CD8-positive, alpha-beta memory T cell (primary cell): ENCODE results near the gene DOLK. TPM values are rescaled to one million over a fixed set of nuclear protein-coding genes. Genes with fewer than 3 reads are reported as not detected.
"Not testable (repeated sequence)": the region's sequence is repeated elsewhere in the genome, so short reads cannot be mapped to it uniquely, and the experiment has no call there.

Source experiments
- CTCF ChIA-PET: fragments of 350-600 bp; sonication (Branson Sonifier 250); formaldehyde crosslinking; loops from one replicate; lab custom pipeline; 2021; ENCODE audit warnings: antibody characterized with exemption; lab: Charles Lee
- POLR2A ChIA-PET: fragments of 350-600 bp; sonication (Branson Sonifier 250); formaldehyde crosslinking; loops from one replicate; lab custom pipeline; 2021; ENCODE audit warnings: antibody characterized with exemption; lab: Charles Lee
- DNase-seq, 5 donors: peaks; one replicate each; pipeline versions ENCODE4 v3.0.0 to v3.0.0-alpha.2; 2020 to 2022; ENCODE audit warnings: mixed read lengths in 1 of 5
- H3K27ac ChIP-seq: one replicate; pipeline ENCODE4 v1.7.0; 2013; ENCODE audit warnings: low read depth, mild to moderate bottlenecking, low read length, moderate library complexity
- H3K27me3 ChIP-seq: 2 replicates; pipeline ENCODE4 v1.7.0; 2013; ENCODE audit warnings: low read length, mild to moderate bottlenecking; ENCODE audit not compliant: insufficient read depth, poor library complexity, severe bottlenecking
- H3K36me3 ChIP-seq: 2 replicates; pipeline ENCODE4 v1.7.0; 2013; ENCODE audit warnings: mild to moderate bottlenecking, low read length, moderate library complexity; ENCODE audit not compliant: insufficient read depth
- H3K4me1 ChIP-seq: 2 replicates; pipeline ENCODE4 v1.7.0; 2013; ENCODE audit warnings: mild to moderate bottlenecking, low read length, moderate library complexity; ENCODE audit not compliant: insufficient read depth
- H3K4me3 ChIP-seq: 2 replicates; pipeline ENCODE4 v1.7.0; 2013; ENCODE audit warnings: mild to moderate bottlenecking, low read length
- H3K9me3 ChIP-seq: 2 replicates; pipeline ENCODE4 v1.7.0; 2013; ENCODE audit warnings: mild to moderate bottlenecking, low read length
- H3K27ac Mint-ChIP-seq, 8 donors: one replicate each; pipeline ENCODE4 v1.8.0; 2020 to 2021; ENCODE audit warnings: mixed read lengths in 8 of 8, mild to moderate bottlenecking in 6 of 8, inconsistent platforms in 3 of 8, moderate library complexity in 3 of 8
- H3K27me3 Mint-ChIP-seq, 2 donors: one replicate each; pipeline ENCODE4 v1.8.0; 2020 to 2021; ENCODE audit warnings: mixed read lengths in 2 of 2, mild to moderate bottlenecking in 1 of 2, moderate library complexity in 1 of 2
- H3K36me3 Mint-ChIP-seq, 3 donors: one replicate each; pipeline ENCODE4 v1.8.0; 2020 to 2021; ENCODE audit warnings: mixed read lengths in 3 of 3, inconsistent platforms in 1 of 3, mild to moderate bottlenecking in 1 of 3
- H3K4me1 Mint-ChIP-seq, 3 donors: one replicate each; pipeline ENCODE4 v1.8.0; 2020 to 2021; ENCODE audit warnings: mixed read lengths in 3 of 3, inconsistent platforms in 1 of 3, mild to moderate bottlenecking in 1 of 3
- H3K4me3 Mint-ChIP-seq, 7 donors: one replicate each; pipeline ENCODE4 v1.8.0; 2020 to 2021; ENCODE audit warnings: mixed read lengths in 7 of 7, mild to moderate bottlenecking in 6 of 7, moderate library complexity in 4 of 7, inconsistent platforms in 2 of 7
- H3K9me3 Mint-ChIP-seq, 5 donors: one replicate each; pipeline ENCODE4 v1.8.0; 2020 to 2022; ENCODE audit warnings: mixed read lengths in 5 of 5, mild to moderate bottlenecking in 3 of 5, moderate library complexity in 2 of 5, inconsistent platforms in 1 of 5
- polyA plus RNA-seq: library from polyadenylated mRNA; unstranded; fragments of 300-500 nt; fragmentation: Illumina TruSeq; gene quantifications from one replicate; pipeline ENCODE4 v1.2.3, GENCODE V29; 2021
- total RNA-seq, 2 experiments: library from RNA; stranded (reverse); gene quantifications; one replicate each; pipeline ENCODE4 v1.2.3, GENCODE V29; 2021

The DOLK gene
- total and polyA plus RNA-seq, 3 experiments from 2014 or later, result 6.8 to 17.1 (median 15.3) TPM

GRCh38 chr9:128969491-128969890 is 22.1 kb upstream of the DOLK start:
- Histone ChIP-seq H3K27me3 (no peaks in the 10 kb centered on the region), H3K4me1 (no peaks in the 10 kb centered on the region), H3K27ac (no peak overlapping the region), H3K9me3 (no peaks in the 10 kb centered on the region), H3K36me3 (peaks cover 42% of the 10 kb centered on the region), H3K4me3 (no peak overlapping the region)
- peaks cover 0 to 3% (median 0%) of the 10 kb centered on the region in 3 donors for H3K4me1 Mint-ChIP-seq
- H3K27me3 Mint-ChIP-seq, result no peaks in the 10 kb centered on the region
- CTCF ChIA-PET, result no interaction called here
- POLR2A ChIA-PET, result no interaction called here
- no peaks in the 10 kb centered on the region for H3K9me3 Mint-ChIP-seq
- peaks cover 0 to 65% (median 28%) of the 10 kb centered on the region in 3 donors for H3K36me3 Mint-ChIP-seq
- no peak for DNase-seq
- H3K4me3 Mint-ChIP-seq, result no peak overlapping the region
- H3K27ac Mint-ChIP-seq, result no peak overlapping the region

GRCh38 chr9:128961403-128961802 is 14.0 kb upstream of the DOLK start:
- H3K27me3 ChIP-seq, DNase-seq, H3K9me3 Mint-ChIP-seq, H3K4me1 Mint-ChIP-seq, H3K27me3 Mint-ChIP-seq, H3K4me1 ChIP-seq, POLR2A ChIA-PET, H3K27ac Mint-ChIP-seq, H3K4me3 Mint-ChIP-seq, H3K4me3 ChIP-seq, H3K27ac ChIP-seq, H3K9me3 ChIP-seq: not testable (repeated sequence)
- H3K36me3 ChIP-seq, result peaks cover 34% of the 10 kb centered on the region
- CTCF ChIA-PET, result interaction anchor here (1.0 kb wide), 1 partner anchor 13 kb away, joined by 3 read pairs; no protein-coding TSS in a partner anchor
- H3K36me3 Mint-ChIP-seq, result peaks cover 0 to 64% (median 0%) of the 10 kb centered on the region in 3 donors

- CTCF ChIA-PET, result no interaction called here
- Histone ChIP-seq H3K27me3 (no peaks in the 10 kb centered on the region), H3K4me3 (peak overlapping the region; percentile 93), H3K9me3 (no peaks in the 10 kb centered on the region), H3K4me1 (peaks cover 20% of the 10 kb centered on the region), H3K27ac (peak overlapping the region; percentile 86), H3K36me3 (no peaks in the 10 kb centered on the region)
- H3K9me3 Mint-ChIP-seq, result no peaks in the 10 kb centered on the region
- DNase-seq, result no peak
- H3K27me3 Mint-ChIP-seq, result no peaks in the 10 kb centered on the region
- H3K36me3 Mint-ChIP-seq, result peaks cover 0 to 35% (median 2%) of the 10 kb centered on the region in 3 donors
- POLR2A ChIA-PET, result no interaction called here
- H3K4me3 Mint-ChIP-seq, result peak overlapping the region; percentile 88 to 99 (median 98)
- peaks cover 21 to 43% (median 42%) of the 10 kb centered on the region in 3 donors for H3K4me1 Mint-ChIP-seq
- H3K27ac Mint-ChIP-seq, result peak overlapping the region; percentile 95 to 99 (median 98)
Observed at GRCh38 chr9:128947277-128947526, 201 bp downstream of the DOLK start.

- Histone ChIP-seq H3K27me3 (no peaks in the 10 kb centered on the region), H3K4me1 (peaks cover 20% of the 10 kb centered on the region), H3K4me3 (peak overlapping the region; percentile 93), H3K27ac (peak overlapping the region; percentile 86), H3K36me3 (no peaks in the 10 kb centered on the region), H3K9me3 (no peaks in the 10 kb centered on the region)
- Mint-ChIP-seq H3K9me3 (no peaks in the 10 kb centered on the region), H3K27me3 (no peaks in the 10 kb centered on the region), H3K4me3 (peak overlapping the region; percentile 88 to 99 (median 98)), H3K27ac (peak overlapping the region; percentile 95 to 99 (median 98)), H3K36me3 (peaks cover 0 to 31% (median 2%) of the 10 kb centered on the region in 3 donors), H3K4me1 (peaks cover 21 to 43% (median 42%) of the 10 kb centered on the region in 3 donors)
- CTCF ChIA-PET, result no interaction called here
- DNase-seq, result peak in 1 of 5 donors; percentile 36
- POLR2A ChIA-PET, result no interaction called here
Observed at GRCh38 chr9:128946571-128947276, 679 bp downstream of the DOLK start.

- no peak overlapping the region for H3K27ac ChIP-seq
- POLR2A ChIA-PET, result no interaction called here
- Mint-ChIP-seq H3K4me3 (peak overlapping the region; percentile 87 to 99 (median 98)), H3K36me3 (peaks cover 0 to 27% (median 0%) of the 10 kb centered on the region in 3 donors), H3K27me3 (no peaks in the 10 kb centered on the region), H3K4me1 (peaks cover 21 to 39% (median 39%) of the 10 kb centered on the region in 3 donors), H3K9me3 (no peaks in the 10 kb centered on the region), H3K27ac (peak overlapping the region in 6 of 8 donors; percentile 95 to 98 (median 98))
- CTCF ChIA-PET, result no interaction called here
- H3K4me1 ChIP-seq, result peaks cover 20% of the 10 kb centered on the region
- H3K9me3 ChIP-seq, result no peaks in the 10 kb centered on the region
- peak overlapping the region; percentile 93 for H3K4me3 ChIP-seq
- DNase-seq, result peak in 1 of 5 donors; percentile 41
- no peaks in the 10 kb centered on the region for H3K27me3 ChIP-seq
- H3K36me3 ChIP-seq, result no peaks in the 10 kb centered on the region
Observed at GRCh38 chr9:128945798-128946501, 1.5 kb downstream of the DOLK start.

- H3K4me1 ChIP-seq, result peaks cover 20% of the 10 kb centered on the region
- H3K9me3 ChIP-seq, POLR2A ChIA-PET, H3K4me3 ChIP-seq, H3K27me3 ChIP-seq, H3K36me3 ChIP-seq, CTCF ChIA-PET, H3K27ac ChIP-seq, H3K27me3 Mint-ChIP-seq, H3K9me3 Mint-ChIP-seq: not testable (repeated sequence)
- Mint-ChIP-seq H3K27ac (peak overlapping the region in 3 of 8 donors; percentile 25 to 66 (median 50)), H3K36me3 (peaks cover 0 to 23% (median 0%) of the 10 kb centered on the region in 3 donors), H3K4me3 (peak overlapping the region in 1 of 7 donors; percentile 24), H3K4me1 (peaks cover 21 to 36% (median 34%) of the 10 kb centered on the region in 3 donors)
- peak in 1 of 5 donors; percentile 7 for DNase-seq
Observed at GRCh38 chr9:128944966-128945365, 2.4 kb downstream of the DOLK start.

- ChIA-PET CTCF (interaction anchor here (1.4 kb wide), 1 partner anchor 16 kb away, joined by 3 read pairs; no protein-coding TSS in a partner anchor), POLR2A (no interaction called here)
- Mint-ChIP-seq H3K36me3 (peaks cover 0 to 23% (median 0%) of the 10 kb centered on the region in 3 donors), H3K9me3 (no peaks in the 10 kb centered on the region), H3K4me3 (peak overlapping the region in 1 of 7 donors; percentile 24), H3K27ac (peak overlapping the region in 4 of 8 donors; percentile 25 to 72 (median 46)), H3K27me3 (no peaks in the 10 kb centered on the region), H3K4me1 (peaks cover 21 to 35% (median 33%) of the 10 kb centered on the region in 3 donors)
- peak in 1 of 5 donors; percentile 18 for DNase-seq
- Histone ChIP-seq H3K9me3 (no peaks in the 10 kb centered on the region), H3K27me3 (no peaks in the 10 kb centered on the region), H3K27ac (no peak overlapping the region), H3K36me3 (no peaks in the 10 kb centered on the region), H3K4me3 (no peak overlapping the region), H3K4me1 (peaks cover 20% of the 10 kb centered on the region)
Observed at GRCh38 chr9:128943832-128944620, 3.4 kb downstream of the DOLK start.
